Measurements from ENCODE around the gene HOMER3. TPM values are rescaled to one million over a fixed set of nuclear protein-coding genes. Genes with fewer than 3 reads are reported as not detected.
A peak's percentile ranks its signal among the peaks of the same experiment; 100 is the strongest.

The HOMER3 gene
- total RNA-seq, 1 donor from 2014 or later: 93.0 TPM

DNA sequence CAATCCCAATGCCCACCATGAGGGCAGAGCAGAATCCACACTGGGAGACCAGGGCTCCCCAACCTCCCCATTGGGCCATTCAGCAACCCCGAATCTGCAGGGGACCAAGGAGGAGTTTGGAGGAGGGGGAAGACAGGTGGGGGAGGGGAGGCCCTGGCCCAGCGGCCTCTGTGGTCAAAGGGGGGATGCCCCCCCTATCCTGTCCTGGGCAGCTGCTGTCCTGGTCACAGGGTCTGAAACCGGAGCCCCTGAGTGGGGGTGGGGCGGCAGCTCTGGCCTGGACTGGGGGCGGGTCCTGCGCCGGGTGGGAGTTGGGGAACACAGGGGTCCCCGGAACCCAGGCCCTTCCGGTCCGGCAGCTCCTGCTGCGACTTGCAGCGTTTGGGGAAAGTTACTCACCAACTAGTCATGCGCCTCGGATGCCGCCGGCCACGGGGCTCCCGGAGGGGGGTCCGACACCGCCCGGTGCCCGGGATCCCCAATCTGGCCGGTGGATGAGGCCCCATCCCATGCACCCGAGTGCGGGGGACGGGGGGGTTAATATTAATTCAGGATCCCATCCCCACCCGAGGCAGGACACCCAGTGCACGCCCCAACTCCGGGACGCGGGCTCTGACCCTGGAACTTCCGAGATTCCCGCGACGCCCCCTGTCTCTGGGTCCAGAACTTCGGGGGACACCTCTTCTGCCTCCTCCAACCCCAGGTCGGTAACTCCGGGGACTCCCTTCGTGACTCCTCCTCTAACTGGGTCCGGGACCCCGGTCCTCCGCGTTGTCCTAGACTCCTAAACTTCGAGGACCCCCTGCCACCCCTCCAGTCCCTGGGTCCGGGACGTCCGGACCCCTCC, 872 bp downstream of the HOMER3 start:
- Histone ChIP-seq H3K4me3 (peak overlapping the region; percentile 57 to 80), H3K9me3 (no peaks in the 10 kb centered on the region), H3K27me3 (no peaks in the 10 kb centered on the region), H3K36me3 (peaks cover 16 to 18% of the 10 kb centered on the region in 2 donors), H3K27ac (peak overlapping the region; percentile 51 to 73), H3K4me1 (peaks cover 0 to 7% of the 10 kb centered on the region in 2 donors)
- TF ChIP-seq, protein P1, sequence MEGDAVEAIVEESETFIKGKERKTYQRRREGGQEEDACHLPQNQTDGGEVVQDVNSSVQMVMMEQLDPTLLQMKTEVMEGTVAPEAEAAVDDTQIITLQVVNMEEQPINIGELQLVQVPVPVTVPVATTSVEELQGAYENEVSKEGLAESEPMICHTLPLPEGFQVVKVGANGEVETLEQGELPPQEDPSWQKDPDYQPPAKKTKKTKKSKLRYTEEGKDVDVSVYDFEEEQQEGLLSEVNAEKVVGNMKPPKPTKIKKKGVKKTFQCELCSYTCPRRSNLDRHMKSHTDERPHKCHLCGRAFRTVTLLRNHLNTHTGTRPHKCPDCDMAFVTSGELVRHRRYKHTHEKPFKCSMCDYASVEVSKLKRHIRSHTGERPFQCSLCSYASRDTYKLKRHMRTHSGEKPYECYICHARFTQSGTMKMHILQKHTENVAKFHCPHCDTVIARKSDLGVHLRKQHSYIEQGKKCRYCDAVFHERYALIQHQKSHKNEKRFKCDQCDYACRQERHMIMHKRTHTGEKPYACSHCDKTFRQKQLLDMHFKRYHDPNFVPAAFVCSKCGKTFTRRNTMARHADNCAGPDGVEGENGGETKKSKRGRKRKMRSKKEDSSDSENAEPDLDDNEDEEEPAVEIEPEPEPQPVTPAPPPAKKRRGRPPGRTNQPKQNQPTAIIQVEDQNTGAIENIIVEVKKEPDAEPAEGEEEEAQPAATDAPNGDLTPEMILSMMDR (IDR thresholded peaks at IDR 0.05): no peak
- intact Hi-C loops (cut with DNase I): loop anchor here (1.0 to 5.0 kb wide), 2 partner anchors 21 to 47 kb away; partner anchors contain the start of genes COPE and DDX49
- DNase-seq (ENCODE audit: low spot score in 2 of 2): peak in 1 of 2 donors; percentile 80

GRCh38 chr19:18939163-18939562, 1.9 kb downstream of the HOMER3 start:
- TF ChIP-seq, protein P1 (IDR thresholded peaks at IDR 0.05): no peak
- Histone ChIP-seq H3K4me1 (peaks cover 0 to 7% of the 10 kb centered on the region in 2 donors), H3K4me3 (peak overlapping the region in 1 of 2 donors; percentile 57), H3K27me3 (no peaks in the 10 kb centered on the region), H3K9me3 (no peaks in the 10 kb centered on the region), H3K36me3 (peaks cover 21 to 25% of the 10 kb centered on the region in 2 donors), H3K27ac (peak overlapping the region in 1 of 2 donors; percentile 73)
- DNase-seq (ENCODE audit: low spot score in 2 of 2): no peak
- intact Hi-C loops (cut with DNase I): no loop called here

DNA sequence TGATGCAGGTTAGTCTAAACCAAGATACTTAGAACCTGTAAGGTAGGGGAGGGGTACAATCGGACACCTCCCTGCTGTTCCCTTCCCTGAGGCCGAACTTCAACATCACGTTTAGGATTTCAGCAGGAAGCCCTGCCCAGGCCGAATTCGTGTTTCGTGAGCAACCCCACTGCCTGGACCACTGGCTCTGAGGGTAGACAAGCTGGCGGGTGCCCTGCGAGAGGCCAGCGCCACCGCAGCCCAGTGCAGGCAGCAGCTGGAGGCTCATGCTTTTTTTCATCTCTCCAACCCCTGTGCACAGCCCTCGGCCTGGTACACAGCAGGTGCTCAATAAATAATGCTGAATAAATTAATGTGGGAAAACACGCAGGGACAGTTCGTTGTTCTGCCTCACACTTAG, 7.7 kb downstream of the HOMER3 start:
- Histone ChIP-seq H3K4me1 (no peaks in the 10 kb centered on the region), H3K27ac (no peak overlapping the region), H3K9me3 (no peaks in the 10 kb centered on the region), H3K27me3 (no peaks in the 10 kb centered on the region), H3K4me3 (no peak overlapping the region), H3K36me3 (peaks cover 45 to 54% of the 10 kb centered on the region in 2 donors)
- no peak for DNase-seq (ENCODE audit: low spot score in 2 of 2)
- intact Hi-C loops (cut with DNase I): no loop called here
- TF ChIP-seq, protein P1 (IDR thresholded peaks at IDR 0.05): no peak

DNA sequence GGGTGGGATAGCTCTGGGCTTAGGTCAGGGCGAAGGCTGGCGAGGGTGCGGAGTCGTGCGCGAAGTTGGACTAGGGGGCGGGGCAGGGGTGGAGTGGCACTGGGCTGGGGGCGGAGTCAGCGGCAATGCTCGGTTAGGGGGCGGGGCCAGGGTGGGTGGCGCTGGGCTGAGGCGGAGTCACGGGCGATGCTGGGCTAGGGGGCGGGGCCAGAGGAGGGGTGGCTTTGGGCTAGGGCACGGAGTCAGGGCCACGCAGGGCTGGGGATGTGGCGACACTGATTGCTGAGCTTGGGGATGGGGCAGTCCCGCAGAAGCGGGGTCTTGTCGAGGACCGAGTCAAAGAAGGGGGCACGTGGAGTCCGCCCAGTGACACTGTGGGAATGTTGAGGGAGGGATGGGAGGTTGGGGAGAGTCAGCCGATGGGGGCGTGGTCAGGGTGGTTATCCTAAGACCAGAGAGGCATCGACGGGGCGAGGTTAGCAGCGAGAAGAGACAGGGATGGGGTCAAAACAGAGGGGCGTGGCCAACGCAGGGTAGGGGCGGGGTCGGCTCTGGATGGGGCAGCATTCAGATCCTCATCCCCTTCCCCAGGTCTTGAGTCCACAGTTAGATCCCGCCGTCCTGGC, 8.7 kb downstream of the HOMER3 start:
- intact Hi-C loops (cut with DNase I): no loop called here
- H3K36me3 ChIP-seq: peaks cover 45 to 58% of the 10 kb centered on the region in 2 donors
- H3K4me1 ChIP-seq: no peaks in the 10 kb centered on the region
- TF ChIP-seq, protein P1 (IDR thresholded peaks at IDR 0.05): no peak
- H3K9me3 ChIP-seq: no peaks in the 10 kb centered on the region
- peak overlapping the region in 1 of 2 donors; percentile 37 for H3K27ac ChIP-seq
- DNase-seq (ENCODE audit: low spot score in 2 of 2): peak in 1 of 2 donors; percentile 80
- no peak overlapping the region for H3K4me3 ChIP-seq
- H3K27me3 ChIP-seq: no peaks in the 10 kb centered on the region

- Histone ChIP-seq H3K4me3 (no peak overlapping the region), H3K4me1 (no peaks in the 10 kb centered on the region), H3K36me3 (peaks cover 45 to 63% of the 10 kb centered on the region in 2 donors), H3K27ac (no peak overlapping the region), H3K27me3 (no peaks in the 10 kb centered on the region), H3K9me3 (no peaks in the 10 kb centered on the region)
- intact Hi-C loops (cut with DNase I): no loop called here
- TF ChIP-seq, protein P1 (IDR thresholded peaks at IDR 0.05): no peak
- DNase-seq (ENCODE audit: low spot score in 2 of 2): no peak
Observed at GRCh38 chr19:18931316-18932162, 9.5 kb downstream of the HOMER3 start.
